GM12892 (cell line): ENCODE results near the gene CUBN.

ENCODE experiments used
- POLR2AphosphoS5 ChIP-seq: IDR thresholded peaks from 2 replicates; pipeline ENCODE4 v1.6.1; 2011; ENCODE audit warnings: low read depth, low read length, control low read depth
- TAF1 ChIP-seq: IDR thresholded peaks from 2 replicates; pipeline ENCODE4 v1.6.1; 2011; ENCODE audit warnings: low read depth, mild to moderate bottlenecking, control low read depth, low read length, borderline replicate concordance

GRCh38 chr10:17146892-17147291 is 17.3 kb upstream of the CUBN start:
- TF ChIP-seq TAF1 (no peak), POLR2AphosphoS5 (no peak)
